GM12873 (cell line): ENCODE results near the gene TMOD1.

Experiments used
- CTCF ChIP-seq: IDR thresholded peaks from 2 replicates; pipeline ENCODE4 v1.5.1; 2012; ENCODE audit warnings: low read depth, mild to moderate bottlenecking, moderate library complexity, low read length, control low read depth; ENCODE audit not compliant: insufficient read depth; ENCODE audit errors: missing control alignments

Gene TMOD1

GRCh38 chr9:97568461-97569275 is 67.2 kb downstream of the TMOD1 start:
- TF ChIP-seq CTCF = no peak

GRCh38 chr9:97570899-97571298 is 69.4 kb downstream of the TMOD1 start:
- no peak for TF ChIP-seq CTCF

GRCh38 chr9:97571664-97572063 is 70.2 kb downstream of the TMOD1 start:
- no peak for TF ChIP-seq CTCF

GRCh38 chr9:97572196-97572891 is 70.9 kb downstream of the TMOD1 start:
- no peak for TF ChIP-seq CTCF

GRCh38 chr9:97572892-97573365 is 71.5 kb downstream of the TMOD1 start:
- no peak for TF ChIP-seq CTCF

- no peak for TF ChIP-seq CTCF
Measured at GRCh38 chr9:97573482-97574073, 72.1 kb downstream of the TMOD1 start.

- TF ChIP-seq CTCF = no peak
Measured at GRCh38 chr9:97575673-97576200, 74.3 kb downstream of the TMOD1 start.
